Prostate gland (tissue), 2 donors: Measurements from ENCODE around the gene HMGB2. TPM values are rescaled to one million over a fixed set of nuclear protein-coding genes. Genes with fewer than 3 reads are reported as not detected.

Experiments used
- DNase-seq: peaks from one replicate; pipeline ENCODE4 v3.0.0-alpha.2; 2019; ENCODE audit warnings: low spot score
- H3K27ac ChIP-seq, 2 donors: fragments of 200-600 bp; sonication (generic); 2 replicates each; pipeline ENCODE4 v1.5.1; 2017 to 2019
- H3K27me3 ChIP-seq: fragments of 200-600 bp; sonication (generic); replicated peaks from 2 replicates; pipeline ENCODE4 v1.5.1; 2019; ENCODE audit not compliant: insufficient read depth
- H3K36me3 ChIP-seq, 2 donors: fragments of 200-600 bp; sonication (generic); 1 replicate in 1 of 2; 2 replicates in 1 of 2; pipeline versions ENCODE4 v1.5.1 to v1.8.1; 2017 to 2019
- H3K4me1 ChIP-seq: fragments of 200-600 bp; sonication (generic); replicated peaks from 2 replicates; pipeline ENCODE4 v1.5.1; 2019
- H3K4me3 ChIP-seq, 2 donors: fragments of 200-600 bp; sonication (generic); 2 replicates each; pipeline ENCODE4 v1.5.1; 2017 to 2019
- H3K9me3 ChIP-seq: fragments of 200-600 bp; sonication (generic); 2 replicates; pipeline ENCODE4 v1.5.1; 2017
- POLR2A ChIP-seq: fragments of 450-650 bp; IDR thresholded peaks from one replicate; pipeline ENCODE4 v1.6.1; 2016; ENCODE audit warnings: antibody characterized with exemption, mild to moderate bottlenecking
- POLR2AphosphoS5 ChIP-seq: sonication (generic); formaldehyde crosslinking; IDR thresholded peaks from one replicate; pipeline ENCODE4 v1.6.1; 2017; ENCODE audit warnings: antibody characterized with exemption
- WGBS: methylation state at CpG from one replicate; pipeline ENCODE4 v1.1.5; 2018; 5-methylcytosine and 5-hydroxymethylcytosine counted together
- intact Hi-C: fragments of 100-400 bp; cut with DNase I; formaldehyde crosslinking; loops from one replicate; pipeline ENCODE4 v1.14.2; 2022
- total RNA-seq, 2 donors: library from RNA; depleted of rRNA; stranded (reverse); fragments of >200 nt; gene quantifications; one replicate each; pipeline ENCODE4 v1.1.0, GENCODE V29; 2016
- TF ChIP-seq, protein P1 (sequence below), 4 experiments: fragments of 200-600 bp in 2 of 4; fragments of 450-650 bp in 2 of 4; sonication (generic) in 2 of 4; IDR thresholded peaks; 1 replicate in 3 of 4; 2 replicates in 1 of 4; pipeline ENCODE4 v1.5.1; 2016 to 2019; ENCODE audit warnings: antibody characterized with exemption in 4 of 4, mild to moderate bottlenecking in 2 of 4, moderate library complexity in 2 of 4

The HMGB2 gene
- 10 to 100 TPM; 32.2 to 38.0 TPM for total RNA-seq

DNA sequence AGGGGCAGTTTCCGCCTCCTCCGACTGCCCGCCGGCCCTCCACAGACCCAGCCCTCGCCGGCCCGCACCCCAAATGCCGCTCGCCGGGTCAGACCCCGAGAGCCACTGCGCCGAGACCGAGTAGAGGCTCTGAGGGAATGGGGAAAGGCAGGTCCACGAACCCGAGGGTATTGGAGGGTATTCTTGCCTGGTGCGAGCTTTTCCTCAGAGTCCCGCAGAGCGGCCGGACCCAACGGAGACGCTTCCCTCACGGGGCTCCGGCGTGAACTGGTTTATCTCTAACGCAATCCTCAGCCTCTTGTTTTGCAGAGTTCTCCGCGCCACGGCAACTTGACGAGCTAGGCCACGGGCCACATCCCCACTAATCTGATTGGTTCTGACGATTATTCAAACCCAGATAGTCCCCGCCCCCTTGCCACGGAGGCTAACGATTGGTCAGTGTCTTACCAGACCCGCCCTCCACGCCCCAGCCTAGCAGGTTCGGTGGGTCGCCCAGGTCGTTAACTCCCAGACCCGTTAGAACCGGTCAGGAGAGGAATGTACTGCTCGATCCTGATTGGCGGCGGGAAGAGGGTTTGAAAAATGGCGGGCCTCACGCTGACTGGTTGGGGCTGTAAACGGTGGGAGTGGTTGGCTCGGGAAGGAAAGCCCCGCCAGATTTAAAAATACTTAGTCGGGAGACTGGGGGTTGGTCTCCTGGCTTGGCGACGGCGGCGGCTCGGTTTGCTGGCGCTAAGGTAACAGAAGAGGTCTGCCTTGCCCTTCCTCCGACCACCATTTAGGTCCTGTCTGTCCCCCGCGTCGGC is at the start of gene HMGB2:
TSS of gene HMGB2 (minus strand) at position 274 of the 806 bp plus-strand sequence. CDS start 709 bp downstream, outside the sequence.
- TF ChIP-seq, protein P1, sequence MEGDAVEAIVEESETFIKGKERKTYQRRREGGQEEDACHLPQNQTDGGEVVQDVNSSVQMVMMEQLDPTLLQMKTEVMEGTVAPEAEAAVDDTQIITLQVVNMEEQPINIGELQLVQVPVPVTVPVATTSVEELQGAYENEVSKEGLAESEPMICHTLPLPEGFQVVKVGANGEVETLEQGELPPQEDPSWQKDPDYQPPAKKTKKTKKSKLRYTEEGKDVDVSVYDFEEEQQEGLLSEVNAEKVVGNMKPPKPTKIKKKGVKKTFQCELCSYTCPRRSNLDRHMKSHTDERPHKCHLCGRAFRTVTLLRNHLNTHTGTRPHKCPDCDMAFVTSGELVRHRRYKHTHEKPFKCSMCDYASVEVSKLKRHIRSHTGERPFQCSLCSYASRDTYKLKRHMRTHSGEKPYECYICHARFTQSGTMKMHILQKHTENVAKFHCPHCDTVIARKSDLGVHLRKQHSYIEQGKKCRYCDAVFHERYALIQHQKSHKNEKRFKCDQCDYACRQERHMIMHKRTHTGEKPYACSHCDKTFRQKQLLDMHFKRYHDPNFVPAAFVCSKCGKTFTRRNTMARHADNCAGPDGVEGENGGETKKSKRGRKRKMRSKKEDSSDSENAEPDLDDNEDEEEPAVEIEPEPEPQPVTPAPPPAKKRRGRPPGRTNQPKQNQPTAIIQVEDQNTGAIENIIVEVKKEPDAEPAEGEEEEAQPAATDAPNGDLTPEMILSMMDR (IDR thresholded peaks at IDR 0.05): no peak
- TF ChIP-seq POLR2A (peak; percentile 99), POLR2AphosphoS5 (peak; percentile 99)

DNA sequence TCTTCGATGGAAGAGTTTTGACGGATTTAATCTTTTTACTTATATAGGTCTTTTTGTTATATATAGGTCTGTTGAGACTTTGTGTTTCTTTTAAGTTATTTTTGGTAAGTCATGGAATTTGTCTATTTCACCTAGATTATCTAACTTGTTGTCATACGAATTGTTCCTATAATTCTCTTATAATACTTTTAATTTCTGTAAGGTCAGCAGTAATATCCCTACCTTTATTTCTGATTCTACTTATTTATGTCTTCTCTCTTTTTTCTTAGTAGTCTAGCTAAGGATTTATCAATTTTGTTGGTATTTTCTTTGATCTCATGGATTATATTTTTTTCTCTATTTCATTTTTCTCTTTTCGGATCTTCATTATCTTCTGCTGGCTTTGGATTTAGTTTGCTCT is 48.2 kb upstream of the HMGB2 start:
- no peak for DNase-seq
- intact Hi-C loops: no loop called here
- WGBS: 97% methylated on average over 4 of the region's 4 CpGs
- Histone ChIP-seq H3K27me3 (no peaks in the 10 kb centered on the region), H3K4me3 (no peak overlapping the region), H3K4me1 (no peaks in the 10 kb centered on the region), H3K36me3 (no peaks in the 10 kb centered on the region), H3K27ac (no peak overlapping the region), H3K9me3 (no peaks in the 10 kb centered on the region)
- no peak for TF ChIP-seq POLR2AphosphoS5

More for the DNA sequence above, at the start of gene HMGB2:
- peak within 1 kb of the TSS; percentile 98 to 100 for H3K27ac ChIP-seq
- no peaks in the 10 kb centered on the region for H3K4me1 ChIP-seq
- intact Hi-C loops: loop anchor here (1.0 kb wide), 1 partner anchor 36 kb away; the partner anchor contains the start of gene SAP30
- H3K36me3 ChIP-seq: no peaks in the 10 kb centered on the region
- under 1% methylated on average over 55 of the region's 61 CpGs for WGBS
- peak; percentile 100 for DNase-seq
- H3K4me3 ChIP-seq: peak within 1 kb of the TSS; percentile 82 to 98
- H3K27me3 ChIP-seq: no peaks in the 10 kb centered on the region
- no peaks in the 10 kb centered on the region for H3K9me3 ChIP-seq

DNA sequence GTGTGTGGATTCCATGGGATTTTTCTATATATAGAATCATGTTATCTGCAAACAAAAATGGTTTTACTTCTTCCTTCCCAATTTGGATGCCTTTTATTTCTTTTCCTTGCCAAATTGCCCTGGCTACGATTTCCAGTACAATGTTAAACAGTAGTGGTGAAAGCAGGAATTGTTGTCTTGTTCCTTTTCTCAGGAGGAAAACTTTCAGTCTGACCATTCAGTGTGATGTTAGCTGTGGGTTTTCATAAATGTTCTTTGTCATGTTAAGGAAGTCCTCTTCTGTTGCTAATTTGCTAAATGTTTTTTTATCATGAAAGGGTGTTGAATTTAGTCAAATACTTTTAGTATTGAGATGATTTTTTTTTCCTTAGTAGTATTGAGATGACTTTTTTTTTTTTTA is 47.5 kb upstream of the HMGB2 start:
- Histone ChIP-seq H3K36me3 (no peaks in the 10 kb centered on the region), H3K4me3 (no peak overlapping the region), H3K9me3 (no peaks in the 10 kb centered on the region), H3K27me3 (no peaks in the 10 kb centered on the region), H3K27ac (no peak overlapping the region), H3K4me1 (no peaks in the 10 kb centered on the region)
- no peak for DNase-seq
- WGBS: 41% methylated on average over 1 of the region's 1 CpG
- intact Hi-C loops: no loop called here
- TF ChIP-seq, protein P1 (IDR thresholded peaks at IDR 0.05): no peak
- TF ChIP-seq POLR2AphosphoS5 (no peak), POLR2A (no peak)

DNA sequence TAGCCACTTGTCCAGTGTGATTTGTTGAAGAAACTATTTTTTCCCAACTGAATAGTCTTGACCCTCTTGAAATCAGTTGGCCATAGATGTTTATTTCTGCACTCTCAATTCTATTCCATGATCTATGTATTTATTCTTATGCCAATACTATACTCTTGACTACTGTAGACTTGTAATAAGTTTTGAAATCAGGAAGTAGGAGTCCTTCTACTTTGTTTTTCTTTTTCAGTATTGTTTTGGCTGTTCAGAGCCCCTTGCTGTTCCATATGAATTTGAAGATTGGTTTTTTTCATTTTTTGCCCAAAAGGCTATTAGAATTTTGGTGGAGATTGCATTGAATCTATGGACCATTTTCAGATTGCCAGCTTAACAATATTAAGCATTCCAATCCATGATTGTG is 46.8 kb upstream of the HMGB2 start:
- H3K4me1 ChIP-seq: no peaks in the 10 kb centered on the region
- H3K36me3 ChIP-seq: no peaks in the 10 kb centered on the region
- H3K9me3 ChIP-seq: no peaks in the 10 kb centered on the region
- TF ChIP-seq POLR2AphosphoS5 (no peak), POLR2A (no peak)
- TF ChIP-seq, protein P1 (IDR thresholded peaks at IDR 0.05): no peak
- no peak overlapping the region for H3K4me3 ChIP-seq
- intact Hi-C loops: no loop called here
- no peak for DNase-seq
- H3K27me3 ChIP-seq: no peaks in the 10 kb centered on the region
- H3K27ac ChIP-seq: no peak overlapping the region

DNA sequence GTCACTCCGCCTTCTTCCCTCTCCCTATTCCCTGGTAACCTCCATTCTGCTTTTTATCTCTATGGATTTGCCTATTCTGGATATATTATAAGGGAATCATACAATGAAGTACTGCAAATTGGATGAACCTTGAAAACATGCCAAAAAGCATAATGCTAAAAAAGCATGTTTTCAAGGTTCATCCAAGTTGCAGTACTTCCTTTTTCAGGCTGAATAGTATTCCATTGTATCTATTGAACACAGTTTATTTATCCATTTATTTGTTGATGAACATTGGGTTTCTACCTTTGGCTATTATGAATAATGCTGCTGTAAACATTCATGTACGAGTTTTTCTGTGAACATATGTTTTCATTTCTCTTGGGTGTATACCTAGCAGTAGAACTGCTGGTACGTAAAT is 45.8 kb upstream of the HMGB2 start:
- Histone ChIP-seq H3K27me3 (no peaks in the 10 kb centered on the region), H3K9me3 (no peaks in the 10 kb centered on the region), H3K27ac (no peak overlapping the region), H3K36me3 (no peaks in the 10 kb centered on the region), H3K4me1 (no peaks in the 10 kb centered on the region), H3K4me3 (no peak overlapping the region)
- TF ChIP-seq POLR2A: no peak
- TF ChIP-seq POLR2AphosphoS5: no peak
- TF ChIP-seq, protein P1 (IDR thresholded peaks at IDR 0.05): no peak
- intact Hi-C loops: no loop called here
- WGBS: 96% methylated on average over 3 of the region's 3 CpGs
- DNase-seq: no peak
